SK-N-SH treated with all-trans-retinoic acid at 6 μM for 48 hours (cell line): ENCODE data around the gene MOG.

Source experiments
- ATAC-seq: fragments of 200-7000 bp; cut with Tn5 transposase; 3 replicates; pipeline ENCODE4 v1.9.1; 2020; ENCODE audit warnings: mild to moderate bottlenecking, moderate library complexity
- ARNTL ChIP-seq: fragments of 450-650 bp; formaldehyde crosslinking; IDR thresholded peaks from 2 replicates; pipeline ENCODE4 v1.5.0; 2020; ENCODE audit warnings: low read depth, mild to moderate bottlenecking, moderate library complexity, borderline replicate concordance
- BACH2 ChIP-seq: fragments of 250-450 bp; sonication (Bioruptor Pico); IDR thresholded peaks from 2 replicates; pipeline ENCODE4 v1.9.0; 2021; ENCODE audit warnings: mild to moderate bottlenecking, borderline replicate concordance
- CSDC2 ChIP-seq: fragments of 250-450 bp; sonication (Bioruptor Pico); IDR thresholded peaks from 2 replicates; pipeline ENCODE4 v1.5.0; 2020; ENCODE audit warnings: mild to moderate bottlenecking, moderate library complexity
- ESRRG ChIP-seq: fragments of 250-450 bp; sonication (Bioruptor Pico); IDR thresholded peaks from 2 replicates; pipeline ENCODE4 v1.6.1; 2021; ENCODE audit warnings: mild to moderate bottlenecking
- GLIS3 ChIP-seq: fragments of 250-450 bp; sonication (Bioruptor Pico); IDR thresholded peaks from 2 replicates; pipeline ENCODE4 v1.5.0; 2020; ENCODE audit warnings: mild to moderate bottlenecking, moderate library complexity
- ISL1 ChIP-seq: fragments of 250-450 bp; sonication (Bioruptor Pico); IDR thresholded peaks from 2 replicates; pipeline ENCODE4 v2.1.2; 2022; ENCODE audit warnings: mild to moderate bottlenecking, moderate library complexity
- OSR1 ChIP-seq: fragments of 250-450 bp; sonication (Bioruptor Pico); IDR thresholded peaks from 2 replicates; pipeline ENCODE4 v1.8.0; 2022; ENCODE audit warnings: moderate library complexity, mild to moderate bottlenecking, inconsistent platforms
- PPARA ChIP-seq: fragments of 250-450 bp; sonication (Bioruptor Pico); IDR thresholded peaks from 2 replicates; pipeline ENCODE4 v1.5.0; 2020; ENCODE audit warnings: mild to moderate bottlenecking, borderline replicate concordance
- RARB ChIP-seq: fragments of 250-450 bp; sonication (Bioruptor Pico); IDR thresholded peaks from 2 replicates; pipeline ENCODE4 v1.8.0; 2021; ENCODE audit warnings: mild to moderate bottlenecking, moderate library complexity
- SNAI2 ChIP-seq: fragments of 250-450 bp; sonication (Bioruptor Pico); IDR thresholded peaks from 2 replicates; pipeline ENCODE4 v1.5.0; 2020; ENCODE audit warnings: mild to moderate bottlenecking, moderate library complexity
- TCF4 ChIP-seq: fragments of 250-450 bp; sonication (Bioruptor Pico); IDR thresholded peaks from 2 replicates; pipeline ENCODE4 v1.8.0; 2021; ENCODE audit warnings: mild to moderate bottlenecking, moderate library complexity, borderline replicate concordance
- TOX ChIP-seq: fragments of 250-450 bp; sonication (Bioruptor Pico); IDR thresholded peaks from 2 replicates; pipeline ENCODE4 v1.8.0; 2021; ENCODE audit warnings: mild to moderate bottlenecking, moderate library complexity, borderline replicate concordance
- ZC3H10 ChIP-seq: fragments of 250-450 bp; sonication (Bioruptor Pico); IDR thresholded peaks from 2 replicates; pipeline ENCODE4 v1.5.1; 2021; ENCODE audit warnings: mild to moderate bottlenecking, moderate library complexity
- ZFP30 ChIP-seq: fragments of 450-650 bp; formaldehyde crosslinking; IDR thresholded peaks from 2 replicates; pipeline ENCODE4 v1.5.0; 2022; ENCODE audit warnings: mild to moderate bottlenecking, moderate library complexity
- ZNF565 ChIP-seq: fragments of 450-650 bp; formaldehyde crosslinking; conservative IDR thresholded peaks from 2 replicates; pipeline ENCODE4 v1.5.0; 2020; ENCODE audit warnings: low read depth, mild to moderate bottlenecking, moderate library complexity
- ZNF70 ChIP-seq: fragments of 450-650 bp; formaldehyde crosslinking; IDR thresholded peaks from 2 replicates; pipeline ENCODE4 v1.5.0; 2020; ENCODE audit warnings: mild to moderate bottlenecking, moderate library complexity
- ZNF8 ChIP-seq: fragments of 450-650 bp; formaldehyde crosslinking; IDR thresholded peaks from 2 replicates; pipeline ENCODE4 v1.5.0; 2020; ENCODE audit warnings: mild to moderate bottlenecking, moderate library complexity
- TF ChIP-seq, protein P1 (sequence below): fragments of 250-450 bp; sonication (Bioruptor Pico); IDR thresholded peaks from 2 replicates; pipeline ENCODE4 v1.8.0; 2020; ENCODE audit warnings: mild to moderate bottlenecking, moderate library complexity, borderline replicate concordance
- TF ChIP-seq, protein P2 (sequence below): fragments of 250-450 bp; sonication (Bioruptor Pico); IDR thresholded peaks from 2 replicates; pipeline ENCODE4 v1.5.0; 2020; ENCODE audit warnings: mild to moderate bottlenecking, moderate library complexity
- TF ChIP-seq, protein P3 (sequence below): fragments of 250-450 bp; sonication (Bioruptor Pico); IDR thresholded peaks from 2 replicates; pipeline ENCODE4 v1.8.0; 2021; ENCODE audit warnings: low read depth, mild to moderate bottlenecking, moderate library complexity, borderline replicate concordance
- TF ChIP-seq, protein P4 (sequence below): fragments of 250-450 bp; sonication (Bioruptor Pico); IDR thresholded peaks from 2 replicates; pipeline ENCODE4 v1.5.1; 2020; ENCODE audit warnings: low read depth, mild to moderate bottlenecking, moderate library complexity

The MOG gene

DNA sequence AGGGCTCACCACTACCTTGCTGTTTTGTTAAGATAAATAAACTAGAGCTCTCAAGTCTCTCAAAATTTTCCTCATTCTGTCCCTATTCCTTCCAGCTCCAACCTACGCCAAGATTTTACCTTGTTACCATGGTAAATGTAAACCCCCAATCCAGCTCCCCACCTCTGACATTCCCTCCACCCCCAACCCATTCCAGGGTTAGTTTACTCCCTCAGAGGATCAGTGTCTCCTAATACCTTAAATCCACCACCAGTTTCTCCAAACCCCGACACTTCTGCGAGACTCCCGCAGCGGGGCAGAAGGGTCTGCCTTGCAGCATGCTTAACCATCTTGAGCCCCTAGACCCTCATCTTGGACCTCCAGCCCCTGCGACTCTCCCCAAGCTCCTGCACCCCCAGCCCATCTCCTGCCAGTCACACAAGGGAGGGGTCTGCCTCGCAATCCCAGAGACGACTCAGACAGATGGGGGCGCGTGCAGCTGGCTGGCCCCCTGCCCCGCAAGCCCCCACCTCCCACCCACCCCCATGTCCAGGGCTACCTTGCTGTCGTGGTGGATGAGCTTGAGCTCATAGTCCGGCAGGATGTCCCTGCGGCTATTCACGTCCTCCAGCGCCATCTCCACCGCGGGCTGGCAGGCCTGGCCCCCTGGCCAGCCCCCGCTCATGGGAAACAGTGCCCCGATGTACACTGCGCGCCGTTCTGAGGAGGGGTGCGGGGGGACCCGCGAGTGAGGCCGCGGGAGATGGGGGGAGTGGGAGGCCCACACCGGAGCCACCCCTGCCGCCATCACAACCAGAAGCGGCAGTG, 29.7 kb upstream of the MOG start:
- no peak for ATAC-seq

DNA sequence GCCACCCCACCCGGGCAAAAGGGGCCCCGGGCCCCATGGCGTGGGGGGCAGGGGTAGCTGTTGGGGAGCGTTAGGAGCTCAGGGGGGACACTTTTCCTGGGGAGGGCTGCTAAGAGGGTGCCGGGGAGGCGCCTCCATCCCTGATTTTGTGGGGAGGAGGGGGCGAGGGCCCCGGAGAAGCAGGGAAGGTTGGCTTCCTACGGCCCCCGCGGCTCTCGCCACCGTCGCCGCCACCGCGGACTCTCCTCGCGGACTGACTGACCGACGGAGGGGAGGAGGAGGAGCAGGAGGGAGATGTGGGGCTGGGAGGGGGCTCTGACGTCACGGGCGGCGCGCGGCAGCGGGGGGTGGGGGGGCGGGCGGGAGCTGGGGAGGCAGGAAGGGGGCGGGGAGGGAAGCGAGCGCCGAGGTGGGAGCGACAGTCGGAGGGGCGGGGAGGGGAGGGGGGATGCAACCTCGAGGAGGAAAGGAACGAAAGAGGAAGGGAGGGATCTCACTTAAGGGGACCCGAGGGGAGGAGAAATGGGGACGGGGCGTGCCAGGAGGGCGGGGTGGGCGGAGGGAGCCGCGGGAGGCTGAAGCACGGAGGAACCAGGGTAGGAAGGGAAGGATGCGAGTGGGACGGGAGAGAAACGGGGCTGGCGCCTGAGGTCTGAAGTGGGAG, 29.0 kb upstream of the MOG start:
- ATAC-seq = peak; percentile 48
- TF ChIP-seq BACH2 (CRISPR knock-in tag) = no peak
- TF ChIP-seq, protein P1, sequence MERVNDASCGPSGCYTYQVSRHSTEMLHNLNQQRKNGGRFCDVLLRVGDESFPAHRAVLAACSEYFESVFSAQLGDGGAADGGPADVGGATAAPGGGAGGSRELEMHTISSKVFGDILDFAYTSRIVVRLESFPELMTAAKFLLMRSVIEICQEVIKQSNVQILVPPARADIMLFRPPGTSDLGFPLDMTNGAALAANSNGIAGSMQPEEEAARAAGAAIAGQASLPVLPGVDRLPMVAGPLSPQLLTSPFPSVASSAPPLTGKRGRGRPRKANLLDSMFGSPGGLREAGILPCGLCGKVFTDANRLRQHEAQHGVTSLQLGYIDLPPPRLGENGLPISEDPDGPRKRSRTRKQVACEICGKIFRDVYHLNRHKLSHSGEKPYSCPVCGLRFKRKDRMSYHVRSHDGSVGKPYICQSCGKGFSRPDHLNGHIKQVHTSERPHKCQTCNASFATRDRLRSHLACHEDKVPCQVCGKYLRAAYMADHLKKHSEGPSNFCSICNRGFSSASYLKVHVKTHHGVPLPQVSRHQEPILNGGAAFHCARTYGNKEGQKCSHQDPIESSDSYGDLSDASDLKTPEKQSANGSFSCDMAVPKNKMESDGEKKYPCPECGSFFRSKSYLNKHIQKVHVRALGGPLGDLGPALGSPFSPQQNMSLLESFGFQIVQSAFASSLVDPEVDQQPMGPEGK (CRISPR knock-in tag) = peak; percentile 72; the same call in 1 of the 2 replicates

More for the DNA sequence above, 29.7 kb upstream of the MOG start:
- TF ChIP-seq, protein P2, sequence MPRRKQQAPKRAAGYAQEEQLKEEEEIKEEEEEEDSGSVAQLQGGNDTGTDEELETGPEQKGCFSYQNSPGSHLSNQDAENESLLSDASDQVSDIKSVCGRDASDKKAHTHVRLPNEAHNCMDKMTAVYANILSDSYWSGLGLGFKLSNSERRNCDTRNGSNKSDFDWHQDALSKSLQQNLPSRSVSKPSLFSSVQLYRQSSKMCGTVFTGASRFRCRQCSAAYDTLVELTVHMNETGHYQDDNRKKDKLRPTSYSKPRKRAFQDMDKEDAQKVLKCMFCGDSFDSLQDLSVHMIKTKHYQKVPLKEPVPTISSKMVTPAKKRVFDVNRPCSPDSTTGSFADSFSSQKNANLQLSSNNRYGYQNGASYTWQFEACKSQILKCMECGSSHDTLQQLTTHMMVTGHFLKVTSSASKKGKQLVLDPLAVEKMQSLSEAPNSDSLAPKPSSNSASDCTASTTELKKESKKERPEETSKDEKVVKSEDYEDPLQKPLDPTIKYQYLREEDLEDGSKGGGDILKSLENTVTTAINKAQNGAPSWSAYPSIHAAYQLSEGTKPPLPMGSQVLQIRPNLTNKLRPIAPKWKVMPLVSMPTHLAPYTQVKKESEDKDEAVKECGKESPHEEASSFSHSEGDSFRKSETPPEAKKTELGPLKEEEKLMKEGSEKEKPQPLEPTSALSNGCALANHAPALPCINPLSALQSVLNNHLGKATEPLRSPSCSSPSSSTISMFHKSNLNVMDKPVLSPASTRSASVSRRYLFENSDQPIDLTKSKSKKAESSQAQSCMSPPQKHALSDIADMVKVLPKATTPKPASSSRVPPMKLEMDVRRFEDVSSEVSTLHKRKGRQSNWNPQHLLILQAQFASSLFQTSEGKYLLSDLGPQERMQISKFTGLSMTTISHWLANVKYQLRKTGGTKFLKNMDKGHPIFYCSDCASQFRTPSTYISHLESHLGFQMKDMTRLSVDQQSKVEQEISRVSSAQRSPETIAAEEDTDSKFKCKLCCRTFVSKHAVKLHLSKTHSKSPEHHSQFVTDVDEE (CRISPR knock-in tag) = no peak
- TF ChIP-seq ZNF70 (CRISPR knock-in tag) (no peak), ZNF8 (no peak), TCF4 (CRISPR knock-in tag) (no peak), ZFP30 (no peak), CSDC2 (no peak), ARNTL (CRISPR knock-in tag) (no peak), RARB (CRISPR knock-in tag) (no peak), GLIS3 (CRISPR knock-in tag) (no peak), BACH2 (CRISPR knock-in tag) (no peak), ZNF565 (CRISPR knock-in tag) (no peak), TOX (CRISPR knock-in tag) (no peak), ISL1 (CRISPR knock-in tag) (no peak), ESRRG (CRISPR knock-in tag) (no peak), OSR1 (CRISPR knock-in tag) (no peak)
- TF ChIP-seq, protein P3, sequence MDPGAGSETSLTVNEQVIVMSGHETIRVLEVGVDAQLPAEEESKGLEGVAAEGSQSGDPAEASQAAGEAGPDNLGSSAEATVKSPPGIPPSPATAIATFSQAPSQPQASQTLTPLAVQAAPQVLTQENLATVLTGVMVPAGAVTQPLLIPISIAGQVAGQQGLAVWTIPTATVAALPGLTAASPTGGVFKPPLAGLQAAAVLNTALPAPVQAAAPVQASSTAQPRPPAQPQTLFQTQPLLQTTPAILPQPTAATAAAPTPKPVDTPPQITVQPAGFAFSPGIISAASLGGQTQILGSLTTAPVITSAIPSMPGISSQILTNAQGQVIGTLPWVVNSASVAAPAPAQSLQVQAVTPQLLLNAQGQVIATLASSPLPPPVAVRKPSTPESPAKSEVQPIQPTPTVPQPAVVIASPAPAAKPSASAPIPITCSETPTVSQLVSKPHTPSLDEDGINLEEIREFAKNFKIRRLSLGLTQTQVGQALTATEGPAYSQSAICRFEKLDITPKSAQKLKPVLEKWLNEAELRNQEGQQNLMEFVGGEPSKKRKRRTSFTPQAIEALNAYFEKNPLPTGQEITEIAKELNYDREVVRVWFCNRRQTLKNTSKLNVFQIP (CRISPR knock-in tag) = no peak
- TF ChIP-seq, protein P4, sequence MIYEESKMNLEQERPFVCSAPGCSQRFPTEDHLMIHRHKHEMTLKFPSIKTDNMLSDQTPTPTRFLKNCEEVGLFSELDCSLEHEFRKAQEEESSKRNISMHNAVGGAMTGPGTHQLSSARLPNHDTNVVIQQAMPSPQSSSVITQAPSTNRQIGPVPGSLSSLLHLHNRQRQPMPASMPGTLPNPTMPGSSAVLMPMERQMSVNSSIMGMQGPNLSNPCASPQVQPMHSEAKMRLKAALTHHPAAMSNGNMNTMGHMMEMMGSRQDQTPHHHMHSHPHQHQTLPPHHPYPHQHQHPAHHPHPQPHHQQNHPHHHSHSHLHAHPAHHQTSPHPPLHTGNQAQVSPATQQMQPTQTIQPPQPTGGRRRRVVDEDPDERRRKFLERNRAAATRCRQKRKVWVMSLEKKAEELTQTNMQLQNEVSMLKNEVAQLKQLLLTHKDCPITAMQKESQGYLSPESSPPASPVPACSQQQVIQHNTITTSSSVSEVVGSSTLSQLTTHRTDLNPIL (CRISPR knock-in tag) = no peak

DNA sequence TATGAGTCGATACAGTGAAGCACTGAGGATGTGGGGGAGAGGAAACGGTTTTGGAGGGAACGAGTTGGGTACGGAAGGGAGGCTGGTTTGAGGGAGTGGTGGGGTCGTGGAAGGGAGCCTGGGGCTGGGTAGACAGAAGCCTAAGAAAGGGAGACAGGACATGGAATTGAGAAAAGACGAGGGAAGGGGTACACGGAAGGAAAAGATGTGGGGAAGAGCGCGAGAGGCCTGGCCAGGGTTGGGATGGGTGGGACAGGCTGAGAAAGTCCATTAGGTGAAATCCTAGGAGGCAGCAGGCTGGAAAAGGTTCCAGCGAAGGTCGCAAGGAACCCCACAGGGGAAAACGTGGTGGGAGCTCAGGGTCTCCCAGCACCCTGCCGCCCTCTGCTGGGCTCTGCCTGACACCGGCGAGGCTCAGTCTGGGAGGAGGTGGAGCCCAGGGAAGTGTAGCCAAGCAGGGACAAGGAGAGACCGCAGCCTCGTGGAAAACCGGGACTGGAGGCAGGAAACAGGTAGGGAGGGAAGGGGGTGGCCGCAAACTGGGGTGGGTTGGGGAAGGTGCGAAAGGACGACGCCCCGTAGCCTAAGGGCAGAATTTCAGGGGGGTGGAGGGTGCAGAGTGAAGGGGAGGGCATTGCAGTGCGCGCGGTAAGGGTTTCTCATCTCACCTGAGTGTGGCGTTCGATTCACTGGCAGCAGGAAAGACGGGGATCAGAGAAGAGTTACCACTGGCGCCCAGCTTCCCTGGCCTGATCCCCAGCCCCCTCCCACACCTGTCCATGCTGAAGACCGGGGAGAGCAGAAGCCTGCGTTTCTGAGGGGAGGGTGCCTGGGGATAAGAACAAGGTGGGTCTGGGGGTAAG, 28.2 kb upstream of the MOG start:
- peak; percentile 74 for ATAC-seq
- TF ChIP-seq, protein P1 (CRISPR knock-in tag) = no peak
- TF ChIP-seq OSR1 (CRISPR knock-in tag) (no peak), ISL1 (CRISPR knock-in tag) (no peak), TCF4 (CRISPR knock-in tag) (no peak), GLIS3 (CRISPR knock-in tag) (no peak), ZNF8 (no peak), ZNF565 (CRISPR knock-in tag) (no peak), SNAI2 (CRISPR knock-in tag) (no peak), ESRRG (CRISPR knock-in tag) (no peak), PPARA (no peak), ARNTL (CRISPR knock-in tag) (no peak), ZC3H10 (CRISPR knock-in tag) (no peak)
- TF ChIP-seq, protein P4 (CRISPR knock-in tag) = no peak
- TF ChIP-seq, protein P3 (CRISPR knock-in tag) = no peak
